Glutamatergic neuron (in vitro differentiated cells): Measurements from ENCODE around the gene RNF25. TPM values are rescaled to one million over a fixed set of nuclear protein-coding genes. Genes with fewer than 3 reads are reported as not detected.
A peak's percentile ranks its signal among the peaks of the same experiment; 100 is the strongest.

Experiments
- DNase-seq: peaks from one replicate; pipeline ENCODE4 v3.0.0; 2022
- H3K27ac Mint-ChIP-seq: one replicate; pipeline ENCODE4 v1.8.0; 2020; ENCODE audit warnings: mild to moderate bottlenecking, mixed read lengths, inconsistent platforms; ENCODE audit not compliant: unreplicated experiment
- H3K27me3 Mint-ChIP-seq: one replicate; pipeline ENCODE4 v1.8.0; 2020; ENCODE audit warnings: mild to moderate bottlenecking, moderate library complexity, mixed read lengths, inconsistent platforms; ENCODE audit not compliant: unreplicated experiment
- H3K36me3 Mint-ChIP-seq: one replicate; pipeline ENCODE4 v1.8.0; 2020; ENCODE audit warnings: mild to moderate bottlenecking, mixed read lengths, inconsistent platforms; ENCODE audit not compliant: unreplicated experiment
- H3K4me1 Mint-ChIP-seq: one replicate; pipeline ENCODE4 v1.8.0; 2020; ENCODE audit warnings: mild to moderate bottlenecking, low read depth, mixed read lengths, inconsistent platforms; ENCODE audit not compliant: unreplicated experiment
- H3K4me3 Mint-ChIP-seq: one replicate; pipeline ENCODE4 v1.8.0; 2020; ENCODE audit warnings: mild to moderate bottlenecking, mixed read lengths, inconsistent platforms; ENCODE audit not compliant: unreplicated experiment
- H3K9me3 Mint-ChIP-seq: one replicate; pipeline ENCODE4 v1.8.0; 2020; ENCODE audit warnings: mild to moderate bottlenecking, moderate library complexity, mixed read lengths, inconsistent platforms; ENCODE audit not compliant: unreplicated experiment
- CTCF ChIP-seq: fragments of 200-600 bp; sonication (generic); IDR thresholded peaks from one replicate; pipeline ENCODE4 v1.5.0; 2021; ENCODE audit not compliant: partially characterized antibody, unreplicated experiment
- long read RNA-seq: library from polyadenylated mRNA; unstranded; transcript quantifications from one replicate; pipeline ENCODE4 v2.0.0, GENCODE V29; 2020; ENCODE audit not compliant: unreplicated experiment
- total RNA-seq: library from RNA; stranded (reverse); fragmentation: NEBNext Ultra II Directional; extraction: Animal tissue kit (Norgen Biotek cat#: 25700); gene quantifications from one replicate; pipeline ENCODE4 v1.2.1, GENCODE V29; 2021; ENCODE audit not compliant: unreplicated experiment

RNF25 gene
- 34.6 TPM for total RNA-seq
- long read RNA-seq, transcript RNF25-201 (10 exons, 1,914 nt) = major isoform, 19 of 26 reads
- long read RNA-seq, partial matches to known transcripts = 4 of 26 reads
- long read RNA-seq, other reads (novel, unspliced or antisense) = 3 of 26 reads

- peaks cover 3% of the 10 kb centered on the region for H3K27me3 Mint-ChIP-seq
- no peaks in the 10 kb centered on the region for H3K36me3 Mint-ChIP-seq
- H3K4me3 Mint-ChIP-seq = peak within 1 kb of the TSS; percentile 98
- peak; percentile 90 for DNase-seq
- peaks cover 8% of the 10 kb centered on the region for H3K9me3 Mint-ChIP-seq
- H3K27ac Mint-ChIP-seq = peak within 1 kb of the TSS; percentile 94
- peaks cover 3% of the 10 kb centered on the region for H3K4me1 Mint-ChIP-seq
- TF ChIP-seq CTCF = no peak
These were observed at the start of gene RNF25, which contains the start of gene STK36 for GRCh38 chr2:218671654-218672566. RNF25 (minus strand) TSS chr2:218672002; CDS start chr2:218671970, 32 bp downstream. STK36 (plus strand) TSS chr2:218672086; CDS start chr2:218672830, 744 bp downstream.

- DNase-seq = no peak
- no peaks in the 10 kb centered on the region for H3K27me3 Mint-ChIP-seq
- no peaks in the 10 kb centered on the region for H3K9me3 Mint-ChIP-seq
- peaks cover 7% of the 10 kb centered on the region for H3K36me3 Mint-ChIP-seq
- no peak overlapping the region for H3K4me3 Mint-ChIP-seq
- no peaks in the 10 kb centered on the region for H3K4me1 Mint-ChIP-seq
- no peak overlapping the region for H3K27ac Mint-ChIP-seq
- no peak for TF ChIP-seq CTCF
These were observed 49.7 kb upstream of the RNF25 start for GRCh38 chr2:218721488-218721887.

- no peaks in the 10 kb centered on the region for H3K4me1 Mint-ChIP-seq
- H3K27me3 Mint-ChIP-seq = no peaks in the 10 kb centered on the region
- no peak overlapping the region for H3K4me3 Mint-ChIP-seq
- no peak for DNase-seq
- TF ChIP-seq CTCF = no peak
- no peaks in the 10 kb centered on the region for H3K36me3 Mint-ChIP-seq
- no peaks in the 10 kb centered on the region for H3K9me3 Mint-ChIP-seq
- no peak overlapping the region for H3K27ac Mint-ChIP-seq
These were observed 48.5 kb upstream of the RNF25 start for GRCh38 chr2:218720048-218721041.

GRCh38 chr2:218719457-218719856 is 47.7 kb upstream of the RNF25 start:
- Mint-ChIP-seq H3K9me3 (no peaks in the 10 kb centered on the region), H3K27ac (no peak overlapping the region), H3K27me3 (no peaks in the 10 kb centered on the region), H3K4me1 (no peaks in the 10 kb centered on the region), H3K36me3 (no peaks in the 10 kb centered on the region), H3K4me3 (no peak overlapping the region)
- no peak for TF ChIP-seq CTCF
- no peak for DNase-seq
